GM12892 (cell line): ENCODE measurements around the gene PEX3.
"Not testable (repeated sequence)": the region's sequence is repeated elsewhere in the genome, so short reads cannot be mapped to it uniquely, and the experiment has no call there.

ENCODE experiments used
- DNase-seq: peaks from one replicate; pipeline ENCODE4 v3.0.0; 2011; ENCODE audit not compliant: insufficient read length
- FAIRE-seq: peaks from 2 replicates; lab custom pipeline; 2011; peaks lifted over from hg19 to GRCh38; lab: Jason Lieb, UNC
- POLR2A ChIP-seq: IDR thresholded peaks from 2 replicates; pipeline ENCODE4 v1.6.1; 2011; ENCODE audit warnings: low read depth, low read length, control low read depth
- POLR2AphosphoS5 ChIP-seq: IDR thresholded peaks from 2 replicates; pipeline ENCODE4 v1.6.1; 2011; ENCODE audit warnings: low read depth, low read length, control low read depth
- TAF1 ChIP-seq: IDR thresholded peaks from 2 replicates; pipeline ENCODE4 v1.6.1; 2011; ENCODE audit warnings: low read depth, mild to moderate bottlenecking, control low read depth, low read length, borderline replicate concordance

Gene PEX3

DNA sequence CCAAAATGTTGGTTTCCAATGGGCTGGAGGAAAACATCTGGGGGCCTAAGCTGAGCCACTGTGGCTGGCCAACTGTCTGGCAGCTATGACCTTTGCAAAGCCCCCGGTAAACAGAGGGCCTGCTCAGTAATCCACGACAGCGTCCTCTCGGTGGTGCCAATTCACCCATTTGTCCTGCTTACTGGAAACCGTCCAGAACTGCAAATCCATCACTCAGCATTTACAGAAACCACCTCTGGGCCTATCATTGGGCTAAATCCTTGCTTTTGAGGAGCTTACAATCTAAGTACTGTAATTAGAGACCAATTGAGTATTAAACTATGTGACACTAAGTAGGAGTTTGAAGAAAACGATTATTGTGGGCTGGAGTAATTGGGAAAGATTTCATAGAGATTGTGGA, 31.1 kb upstream of the PEX3 start:
- FAIRE-seq (no peak), DNase-seq (no peak)
- no peak for TF ChIP-seq POLR2AphosphoS5
- no peak for TF ChIP-seq TAF1
- no peak for TF ChIP-seq POLR2A

DNA sequence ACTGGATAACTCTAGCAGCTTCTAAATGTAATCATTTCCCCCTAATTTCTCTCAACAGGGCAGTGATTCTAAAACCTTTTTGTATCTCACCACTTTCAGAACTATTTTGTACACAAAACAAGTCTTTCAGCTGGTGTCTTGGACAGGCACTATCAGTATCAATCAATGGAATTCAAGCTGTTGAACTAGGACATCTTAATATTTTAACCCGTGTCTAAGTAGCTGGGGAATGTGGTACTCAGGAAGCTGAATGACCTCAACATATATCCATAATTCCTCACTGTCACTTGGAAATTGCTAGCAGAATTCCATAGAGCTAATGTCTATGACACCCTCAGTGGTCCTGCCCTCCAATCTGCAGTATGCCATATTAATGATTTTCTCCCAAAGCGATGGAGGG, 24.6 kb upstream of the PEX3 start:
- no peak for FAIRE-seq
- DNase-seq: no peak
- TF ChIP-seq TAF1 (no peak), POLR2A (no peak), POLR2AphosphoS5 (no peak)

DNA sequence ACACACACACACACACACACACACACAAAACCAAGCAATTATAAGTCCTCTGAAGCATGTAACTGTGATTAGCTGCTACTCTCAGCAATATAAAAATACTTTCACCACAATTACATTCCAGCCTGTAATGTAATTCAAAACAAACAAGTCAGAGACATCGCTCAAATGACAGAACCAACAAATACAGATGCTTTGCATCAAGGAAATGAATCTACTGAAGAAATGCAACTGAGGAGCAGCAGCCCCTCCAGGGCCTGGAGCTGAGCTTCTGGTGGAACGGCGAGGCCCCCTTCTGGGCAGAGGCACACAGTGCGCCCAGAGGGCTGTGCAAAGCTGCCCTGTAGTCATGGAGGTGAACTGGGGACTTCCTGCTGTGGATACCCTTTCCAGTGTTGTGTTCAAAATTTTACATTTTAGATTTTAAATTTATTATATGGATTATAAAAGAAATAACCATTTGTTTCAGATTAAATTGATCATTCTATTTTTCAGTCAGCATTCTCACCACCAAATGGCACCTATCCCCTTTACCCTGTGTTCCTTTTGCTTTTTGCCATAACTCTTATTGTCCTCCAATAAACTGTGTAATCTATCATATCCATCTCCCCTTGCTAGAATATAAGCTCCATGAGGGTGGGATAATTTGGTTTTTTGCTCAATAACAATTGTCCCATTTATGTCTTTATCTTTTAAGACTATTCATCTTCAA, 23.3 kb upstream of the PEX3 start:
- TF ChIP-seq POLR2A (no peak), POLR2AphosphoS5 (no peak), TAF1 (no peak)
- FAIRE-seq (peak; percentile 78), DNase-seq (peak; percentile 28)

DNA sequence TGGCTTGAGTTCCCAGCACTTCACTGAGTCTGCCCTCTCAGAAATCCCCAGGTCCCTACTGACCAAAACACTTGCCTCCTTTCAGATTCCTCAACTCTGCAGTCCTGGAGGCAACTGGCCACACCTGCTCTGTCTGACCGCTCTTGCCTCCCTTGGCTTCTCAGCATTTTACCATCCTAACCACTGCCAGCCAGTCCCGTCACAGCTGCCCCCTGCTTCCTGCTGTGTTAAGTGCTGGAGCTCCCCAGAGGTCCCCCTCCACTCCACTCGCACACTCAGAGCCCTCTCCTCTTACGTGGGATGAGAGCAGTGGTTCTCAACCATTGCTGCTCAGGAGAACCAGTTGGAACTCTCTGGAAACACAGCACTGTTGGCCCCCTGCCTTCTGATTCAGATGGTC, 20.6 kb upstream of the PEX3 start:
- DNase-seq: no peak
- no peak for FAIRE-seq
- TF ChIP-seq POLR2A: no peak
- no peak for TF ChIP-seq POLR2AphosphoS5
- no peak for TF ChIP-seq TAF1

DNA sequence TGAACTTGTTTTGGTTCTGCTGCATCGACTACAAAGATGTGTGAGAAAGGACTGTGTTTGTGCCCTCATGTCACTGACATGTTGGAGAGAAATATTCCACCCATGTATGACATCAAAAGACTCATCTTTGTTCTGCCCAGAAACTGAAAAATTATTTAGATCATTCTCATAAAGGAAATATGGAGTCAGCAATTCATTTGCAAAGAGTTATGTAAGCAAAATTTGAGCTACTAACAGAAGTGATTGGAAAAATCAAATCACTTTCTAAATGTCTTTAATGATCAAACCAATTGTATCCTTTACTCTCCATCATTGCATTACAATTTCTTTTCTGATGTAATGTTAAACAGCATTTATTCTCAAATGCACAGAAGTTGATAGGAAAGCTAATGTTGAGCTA, 19.4 kb upstream of the PEX3 start:
- no peak for DNase-seq
- FAIRE-seq: no peak
- TF ChIP-seq TAF1: no peak

DNA sequence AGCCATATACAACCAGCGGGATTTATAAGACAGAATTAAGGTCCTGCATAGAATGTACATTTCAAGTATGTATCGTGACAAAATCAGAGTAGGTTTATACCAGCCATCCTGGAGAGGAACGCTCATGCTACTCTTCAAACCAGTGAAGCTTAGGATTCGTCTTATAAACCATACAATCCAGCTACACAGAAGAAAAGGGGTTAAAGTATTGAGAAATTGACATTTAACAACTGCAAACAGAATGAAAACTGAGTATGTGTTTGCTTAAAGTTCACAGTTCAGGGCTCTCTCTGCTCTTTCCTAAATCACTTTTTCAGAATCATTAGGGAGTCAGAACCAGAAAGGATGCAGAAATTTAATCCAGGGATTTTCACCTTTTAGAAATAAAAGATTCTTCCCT, 18.0 kb upstream of the PEX3 start:
- FAIRE-seq (peak; percentile 33), DNase-seq (no peak)
- TF ChIP-seq POLR2A: no peak
- no peak for TF ChIP-seq TAF1
- no peak for TF ChIP-seq POLR2AphosphoS5

DNA sequence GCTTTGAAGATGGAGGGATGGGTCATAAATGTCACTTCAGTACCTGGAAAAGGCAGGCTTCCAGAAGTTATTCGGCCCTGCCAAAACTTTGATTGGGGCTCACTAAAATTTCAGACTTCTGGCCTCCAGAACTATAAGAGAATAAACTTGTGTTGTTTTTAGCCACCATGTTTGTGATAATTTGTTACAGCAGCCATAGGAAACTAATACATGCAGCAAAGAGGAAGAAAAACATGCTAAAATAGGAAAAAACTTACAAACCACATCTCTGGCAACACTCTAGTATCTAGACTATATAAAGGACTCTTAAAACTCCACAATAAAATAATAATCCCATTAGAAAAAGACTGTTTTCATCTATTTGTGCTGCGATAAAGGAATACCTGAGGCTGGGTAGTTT, 9.6 kb upstream of the PEX3 start:
- TF ChIP-seq POLR2AphosphoS5 (no peak), TAF1 (no peak), POLR2A (no peak)
- FAIRE-seq: no peak

DNA sequence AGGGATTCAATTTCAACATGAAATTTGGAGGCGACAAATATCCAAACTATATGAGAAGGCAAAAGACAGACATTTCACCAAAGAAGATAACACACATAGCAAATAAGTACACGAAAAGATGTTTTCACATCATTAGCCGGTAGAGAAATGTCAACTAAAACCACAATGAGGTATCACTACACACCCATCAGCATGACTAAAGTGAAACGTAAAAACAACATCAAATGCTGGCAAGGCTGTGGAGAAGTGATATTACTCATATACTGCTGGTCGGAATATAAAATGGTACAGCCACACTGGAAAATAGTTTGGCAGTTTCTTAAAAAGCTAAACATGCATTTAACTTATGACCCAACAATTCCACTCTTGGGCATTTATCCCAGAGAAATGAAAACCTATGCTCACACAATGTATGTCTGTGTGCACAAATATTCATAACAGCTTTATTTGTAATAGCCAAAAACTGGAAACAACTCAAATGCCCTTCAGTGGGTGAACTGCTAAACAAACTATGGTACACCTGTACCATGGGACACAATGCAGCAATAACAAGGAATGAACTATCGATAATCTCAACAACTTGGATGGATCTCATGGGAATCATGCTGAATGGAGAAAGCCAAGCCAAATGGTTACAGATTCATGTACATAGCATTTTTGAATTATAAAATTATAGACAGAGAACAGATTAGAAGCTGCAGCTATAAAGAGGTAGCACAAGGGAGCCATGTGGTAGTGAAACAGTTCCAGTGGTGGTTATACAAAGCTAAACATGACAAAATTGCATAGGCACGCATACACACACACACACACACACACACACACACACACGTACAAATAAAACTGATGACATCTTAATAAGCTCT, 8.7 kb upstream of the PEX3 start:
- TF ChIP-seq POLR2AphosphoS5: no peak
- TF ChIP-seq POLR2A: no peak
- no peak for TF ChIP-seq TAF1
- FAIRE-seq (no peak), DNase-seq (no peak)

More for the DNA sequence above, 9.6 kb upstream of the PEX3 start:
- DNase-seq: no peak

DNA sequence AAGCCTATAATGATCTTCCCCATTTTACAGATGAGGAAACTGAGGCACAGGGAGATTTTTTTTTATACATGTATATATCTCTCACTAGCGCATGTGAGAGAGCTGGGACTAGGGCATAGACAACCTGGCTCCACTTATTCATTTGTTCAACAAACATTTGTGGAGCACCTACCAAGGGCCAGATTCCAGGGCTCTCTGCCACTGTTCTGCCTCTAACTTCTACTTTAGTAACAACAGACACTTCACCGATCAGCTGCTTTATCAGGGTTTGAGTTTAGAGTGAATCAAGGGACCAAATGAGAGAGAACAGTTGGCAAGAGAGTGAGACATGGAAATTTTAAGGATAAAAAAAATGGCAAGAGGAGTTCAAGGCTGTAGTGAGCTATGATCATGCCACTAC, 7.5 kb upstream of the PEX3 start:
- DNase-seq (no peak), FAIRE-seq (no peak)
- no peak for TF ChIP-seq POLR2AphosphoS5
- no peak for TF ChIP-seq POLR2A
- no peak for TF ChIP-seq TAF1

DNA sequence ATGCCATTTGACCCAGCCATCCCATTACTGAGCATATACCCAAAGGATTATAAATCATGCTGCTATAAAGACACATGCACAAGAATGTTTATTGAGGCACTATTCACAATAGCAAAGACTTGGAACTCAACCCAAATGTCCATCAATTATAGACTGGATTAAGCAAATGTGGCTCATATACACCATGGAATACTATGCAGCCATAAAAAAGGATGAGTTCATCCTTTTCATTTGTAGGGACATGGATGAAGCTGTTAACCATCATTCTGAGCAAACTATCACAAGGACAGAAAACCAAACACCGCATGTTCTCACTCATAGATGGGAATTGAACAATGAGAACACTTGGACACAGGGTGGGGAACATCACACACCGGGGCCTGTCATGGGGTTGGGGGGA, 2.7 kb upstream of the PEX3 start:
- DNase-seq, FAIRE-seq: not testable (repeated sequence)

DNA sequence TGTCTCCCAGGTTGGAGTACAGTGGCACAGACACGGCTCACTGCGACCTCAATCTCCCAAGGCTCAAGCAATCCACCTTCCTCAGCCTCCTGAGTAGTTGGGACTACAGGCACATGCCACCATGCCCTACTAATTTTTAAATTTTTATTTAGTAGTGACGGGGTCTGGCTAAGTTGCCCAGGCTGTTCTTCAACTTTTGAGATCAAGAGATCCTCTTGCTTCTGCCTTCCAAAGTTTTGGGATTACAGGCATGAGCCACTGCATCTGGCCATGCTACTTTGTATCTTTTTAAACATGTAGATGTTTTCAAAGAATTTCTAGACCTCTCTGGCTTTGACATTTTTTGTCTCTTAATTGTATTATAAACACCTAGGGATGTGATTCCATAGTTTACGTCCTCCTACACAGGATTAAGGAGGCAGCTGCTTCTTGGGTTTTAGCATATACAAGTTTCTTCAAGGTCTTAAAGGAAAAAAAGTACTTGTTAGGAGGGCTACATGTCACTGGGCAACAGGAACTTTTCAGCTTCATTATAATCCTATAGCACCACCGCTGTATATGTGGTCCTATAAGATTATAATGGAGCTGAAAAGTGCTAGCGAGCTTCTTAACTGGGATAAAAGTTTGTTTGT, 1.4 kb upstream of the PEX3 start:
- no peak for FAIRE-seq
- no peak for DNase-seq
- TF ChIP-seq POLR2AphosphoS5 (no peak), POLR2A (no peak), TAF1 (no peak)
